Neural crest cell (in vitro differentiated cells): ENCODE measurements around the gene KCNMA1. TPM values are rescaled to one million over a fixed set of nuclear protein-coding genes. Genes with fewer than 3 reads are reported as not detected.

Experiments
- DNase-seq: peaks from one replicate; pipeline ENCODE4 v3.0.0; 2021; ENCODE audit warnings: low read depth, mixed read lengths, low spot score
- H3K27ac Mint-ChIP-seq: one replicate; pipeline ENCODE4 v1.8.0; 2021; ENCODE audit warnings: mild to moderate bottlenecking, mixed read lengths; ENCODE audit not compliant: unreplicated experiment
- H3K27me3 Mint-ChIP-seq: 2 replicates; pipeline ENCODE4 v1.8.0; 2021; ENCODE audit warnings: low read depth, mild to moderate bottlenecking, mixed read lengths
- H3K36me3 Mint-ChIP-seq: 2 replicates; pipeline ENCODE4 v1.8.0; 2021; ENCODE audit warnings: low read depth, mild to moderate bottlenecking, mixed read lengths
- H3K4me1 Mint-ChIP-seq: 2 replicates; pipeline ENCODE4 v1.8.0; 2021; ENCODE audit warnings: mixed read lengths
- H3K4me3 Mint-ChIP-seq: one replicate; pipeline ENCODE4 v1.8.0; 2021; ENCODE audit warnings: mild to moderate bottlenecking, mixed read lengths
- H3K9me3 Mint-ChIP-seq: 2 replicates; pipeline ENCODE4 v1.8.0; 2021; ENCODE audit warnings: mixed read lengths
- total RNA-seq: library from RNA; stranded (reverse); gene quantifications from 2 replicates; pipeline ENCODE4 v1.2.1, GENCODE V29; 2021
- TF ChIP-seq, protein P1 (sequence below): fragments of 200-600 bp; sonication (generic); conservative IDR thresholded peaks from 2 replicates; pipeline ENCODE4 v1.5.0; 2021; ENCODE audit warnings: antibody characterized with exemption, mild to moderate bottlenecking

The KCNMA1 gene
- total RNA-seq, 1 donor from 2014 or later = 1.7 TPM

DNA sequence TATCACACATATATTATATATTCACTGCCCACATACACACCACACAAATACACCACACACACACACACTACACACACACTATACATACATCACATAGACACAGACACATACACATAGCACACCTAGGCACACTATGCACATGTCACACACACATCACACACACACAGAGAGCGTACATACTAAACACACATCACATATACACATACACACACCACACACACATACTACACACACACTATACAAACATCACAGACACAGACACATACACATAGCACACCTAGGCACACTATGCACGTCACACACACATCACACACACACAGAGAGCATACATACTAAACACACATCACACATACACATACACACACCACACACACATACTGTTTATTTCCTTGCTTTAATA lies 165.5 kb downstream of the KCNMA1 start:
- H3K4me1 Mint-ChIP-seq = no peaks in the 10 kb centered on the region
- no peaks in the 10 kb centered on the region for H3K27me3 Mint-ChIP-seq
- no peak for DNase-seq
- no peaks in the 10 kb centered on the region for H3K9me3 Mint-ChIP-seq
- H3K36me3 Mint-ChIP-seq = no peaks in the 10 kb centered on the region
- no peak overlapping the region for H3K27ac Mint-ChIP-seq
- no peak overlapping the region for H3K4me3 Mint-ChIP-seq
- TF ChIP-seq, protein P1, sequence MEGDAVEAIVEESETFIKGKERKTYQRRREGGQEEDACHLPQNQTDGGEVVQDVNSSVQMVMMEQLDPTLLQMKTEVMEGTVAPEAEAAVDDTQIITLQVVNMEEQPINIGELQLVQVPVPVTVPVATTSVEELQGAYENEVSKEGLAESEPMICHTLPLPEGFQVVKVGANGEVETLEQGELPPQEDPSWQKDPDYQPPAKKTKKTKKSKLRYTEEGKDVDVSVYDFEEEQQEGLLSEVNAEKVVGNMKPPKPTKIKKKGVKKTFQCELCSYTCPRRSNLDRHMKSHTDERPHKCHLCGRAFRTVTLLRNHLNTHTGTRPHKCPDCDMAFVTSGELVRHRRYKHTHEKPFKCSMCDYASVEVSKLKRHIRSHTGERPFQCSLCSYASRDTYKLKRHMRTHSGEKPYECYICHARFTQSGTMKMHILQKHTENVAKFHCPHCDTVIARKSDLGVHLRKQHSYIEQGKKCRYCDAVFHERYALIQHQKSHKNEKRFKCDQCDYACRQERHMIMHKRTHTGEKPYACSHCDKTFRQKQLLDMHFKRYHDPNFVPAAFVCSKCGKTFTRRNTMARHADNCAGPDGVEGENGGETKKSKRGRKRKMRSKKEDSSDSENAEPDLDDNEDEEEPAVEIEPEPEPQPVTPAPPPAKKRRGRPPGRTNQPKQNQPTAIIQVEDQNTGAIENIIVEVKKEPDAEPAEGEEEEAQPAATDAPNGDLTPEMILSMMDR = no peak

DNA sequence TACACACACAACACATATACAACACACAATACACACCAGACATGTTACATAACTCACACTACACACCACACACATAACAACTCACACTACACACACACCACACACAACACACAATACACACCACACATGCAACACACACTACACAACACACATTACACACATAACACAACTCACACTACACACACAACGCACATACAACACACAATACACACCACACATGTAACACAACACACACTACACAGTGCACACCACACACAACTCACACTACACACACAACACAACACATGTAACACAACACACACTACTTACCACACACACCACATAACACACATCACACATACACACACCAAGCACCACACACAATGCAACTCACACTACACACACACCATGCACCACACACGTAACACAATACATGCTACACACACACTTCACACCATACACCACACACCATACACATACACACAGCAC lies 166.5 kb downstream of the KCNMA1 start:
- Mint-ChIP-seq H3K9me3 (no peaks in the 10 kb centered on the region), H3K36me3 (no peaks in the 10 kb centered on the region), H3K4me3 (no peak overlapping the region), H3K27ac (no peak overlapping the region), H3K4me1 (no peaks in the 10 kb centered on the region), H3K27me3 (no peaks in the 10 kb centered on the region)
- TF ChIP-seq, protein P1 = no peak
- DNase-seq = no peak

DNA sequence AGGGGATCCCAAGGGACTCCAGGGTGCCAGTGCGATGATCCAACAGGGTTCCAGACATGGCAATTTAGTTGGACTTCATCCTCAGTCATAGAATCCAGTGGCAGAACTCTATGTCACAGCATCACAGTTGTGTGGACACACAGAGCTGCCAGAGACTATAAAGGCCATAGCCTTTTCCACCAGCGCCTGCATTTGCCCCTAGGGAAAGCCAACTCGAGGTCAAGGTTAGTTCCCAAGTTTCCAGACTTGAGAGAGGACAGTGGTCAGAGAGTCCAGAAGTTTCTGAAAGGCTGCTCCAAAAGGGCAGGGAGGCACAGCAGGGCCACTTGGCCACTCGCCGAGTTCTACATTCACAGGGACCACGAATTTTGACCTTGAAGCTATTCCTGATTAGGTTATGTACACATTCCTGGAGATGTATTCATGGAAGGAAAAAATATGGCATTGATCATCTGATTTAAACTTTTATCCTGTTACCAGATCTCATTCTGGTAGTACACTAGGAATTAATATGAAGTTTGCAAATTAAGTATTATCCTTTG lies 170.1 kb downstream of the KCNMA1 start:
- H3K4me3 Mint-ChIP-seq = no peak overlapping the region
- H3K4me1 Mint-ChIP-seq = no peaks in the 10 kb centered on the region
- H3K36me3 Mint-ChIP-seq = no peaks in the 10 kb centered on the region
- H3K9me3 Mint-ChIP-seq = no peaks in the 10 kb centered on the region
- H3K27ac Mint-ChIP-seq = no peak overlapping the region
- H3K27me3 Mint-ChIP-seq = no peaks in the 10 kb centered on the region
- no peak for DNase-seq
- TF ChIP-seq, protein P1 = no peak

DNA sequence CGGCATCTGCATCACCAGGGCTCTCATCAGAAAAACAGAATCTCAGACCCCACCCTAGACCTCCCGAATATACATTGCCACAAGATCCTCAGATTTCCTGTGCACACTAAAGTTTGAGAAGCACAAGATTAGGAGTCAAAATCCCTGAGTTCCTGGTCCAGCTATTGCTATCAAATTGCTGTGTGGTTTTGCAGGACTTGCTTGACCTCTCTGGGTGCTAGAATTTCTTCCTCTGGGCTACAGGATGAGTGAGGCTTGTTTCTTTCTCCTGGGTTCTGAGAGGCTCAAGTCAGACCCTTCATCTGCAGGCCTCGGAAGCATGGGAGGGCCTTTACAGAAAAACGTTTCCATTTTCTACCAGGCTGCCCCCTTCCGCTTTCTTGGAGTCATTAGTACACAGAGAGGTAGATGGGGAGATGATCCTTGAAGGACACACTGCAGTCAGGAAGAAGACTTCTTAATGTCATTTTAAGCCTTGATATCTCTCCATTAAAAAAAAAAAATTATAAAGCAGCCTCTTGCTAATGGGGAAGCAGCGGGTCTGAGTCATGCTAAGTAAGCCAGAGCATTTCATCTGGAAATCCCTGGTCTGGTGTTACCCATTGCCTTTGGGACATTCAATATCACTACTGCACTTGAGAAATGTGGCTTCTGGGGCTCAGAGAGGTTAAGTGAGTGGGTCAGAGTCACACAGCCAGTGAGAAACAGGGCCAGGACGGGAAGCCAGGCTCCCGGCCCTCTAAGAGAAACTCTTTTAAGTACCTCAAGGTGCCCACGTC lies 173.5 kb downstream of the KCNMA1 start:
- TF ChIP-seq, protein P1 = no peak
- no peaks in the 10 kb centered on the region for H3K36me3 Mint-ChIP-seq
- DNase-seq = no peak
- H3K4me3 Mint-ChIP-seq = no peak overlapping the region
- no peaks in the 10 kb centered on the region for H3K27me3 Mint-ChIP-seq
- no peak overlapping the region for H3K27ac Mint-ChIP-seq
- H3K4me1 Mint-ChIP-seq = no peaks in the 10 kb centered on the region
- H3K9me3 Mint-ChIP-seq = no peaks in the 10 kb centered on the region

DNA sequence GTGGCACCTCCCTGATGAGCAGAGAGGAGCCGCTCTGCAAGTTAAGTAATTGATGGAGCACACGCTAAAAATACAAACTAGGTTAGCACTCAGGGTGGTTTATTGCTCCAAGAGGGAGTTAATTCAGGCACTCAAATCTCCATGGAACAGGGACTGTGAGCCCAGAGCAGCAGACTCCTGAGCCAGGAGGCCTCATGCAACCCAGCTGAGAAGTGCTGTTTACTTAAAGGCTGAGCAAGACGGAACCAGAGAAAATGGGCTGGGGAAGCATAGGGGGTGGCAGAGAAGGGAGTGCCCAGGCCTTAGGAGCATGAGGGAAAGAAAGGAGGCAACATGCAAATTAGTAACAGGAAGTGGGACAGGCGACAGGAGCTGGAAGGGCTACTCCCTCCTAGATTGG lies 174.1 kb downstream of the KCNMA1 start:
- no peaks in the 10 kb centered on the region for H3K27me3 Mint-ChIP-seq
- H3K36me3 Mint-ChIP-seq = no peaks in the 10 kb centered on the region
- H3K27ac Mint-ChIP-seq = peak overlapping the region; percentile 7
- no peak overlapping the region for H3K4me3 Mint-ChIP-seq
- H3K9me3 Mint-ChIP-seq = no peaks in the 10 kb centered on the region
- H3K4me1 Mint-ChIP-seq = no peaks in the 10 kb centered on the region
- DNase-seq = no peak
- TF ChIP-seq, protein P1 = no peak
